Upper lobe of left lung (tissue), 4 donors: Measurements from ENCODE around the gene ATP2B2.

ENCODE experiments used
- POLR2A ChIP-seq, 4 donors: fragments of 450-650 bp; IDR thresholded peaks; one replicate each; pipeline ENCODE4 v1.5.1; 2016 to 2017; ENCODE audit warnings: antibody characterized with exemption in 4 of 4, mild to moderate bottlenecking in 2 of 4
- POLR2AphosphoS5 ChIP-seq, 2 donors: sonication (generic); formaldehyde crosslinking; IDR thresholded peaks; one replicate each; pipeline ENCODE4 v1.5.1; 2017; ENCODE audit warnings: antibody characterized with exemption in 2 of 2
- TF ChIP-seq, protein P1 (sequence below), 6 experiments: fragments of 450-650 bp in 4 of 6; fragments of 200-600 bp in 2 of 6; sonication (generic) in 2 of 6; IDR thresholded peaks; one replicate each; pipeline ENCODE4 v1.5.1; 2016 to 2019; ENCODE audit warnings: antibody characterized with exemption in 6 of 6

DNA sequence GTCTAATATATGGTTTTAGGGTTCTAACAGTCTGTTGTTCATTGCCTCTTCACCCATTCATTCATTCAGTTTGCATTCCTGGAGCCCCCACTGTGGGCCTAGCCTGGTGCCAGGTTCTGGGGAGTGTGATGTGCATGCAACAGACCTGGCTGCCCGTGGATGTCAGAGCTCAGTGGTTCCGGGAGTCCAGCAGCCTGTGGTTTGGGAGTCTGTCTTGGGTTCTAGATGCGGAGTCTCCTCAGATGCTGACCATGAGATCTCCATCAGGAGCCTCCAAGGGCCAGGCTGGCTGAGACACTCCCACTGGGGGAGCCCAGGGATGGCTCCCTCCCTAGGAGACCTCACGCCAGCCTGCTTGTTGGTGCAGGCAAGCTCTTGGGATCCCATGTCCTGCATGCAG lies 92.3 kb downstream of the ATP2B2 start:
- TF ChIP-seq POLR2AphosphoS5 (IDR thresholded peaks at IDR 0.05) (no peak), POLR2A (IDR thresholded peaks at IDR 0.05) (no peak)
- TF ChIP-seq, protein P1, sequence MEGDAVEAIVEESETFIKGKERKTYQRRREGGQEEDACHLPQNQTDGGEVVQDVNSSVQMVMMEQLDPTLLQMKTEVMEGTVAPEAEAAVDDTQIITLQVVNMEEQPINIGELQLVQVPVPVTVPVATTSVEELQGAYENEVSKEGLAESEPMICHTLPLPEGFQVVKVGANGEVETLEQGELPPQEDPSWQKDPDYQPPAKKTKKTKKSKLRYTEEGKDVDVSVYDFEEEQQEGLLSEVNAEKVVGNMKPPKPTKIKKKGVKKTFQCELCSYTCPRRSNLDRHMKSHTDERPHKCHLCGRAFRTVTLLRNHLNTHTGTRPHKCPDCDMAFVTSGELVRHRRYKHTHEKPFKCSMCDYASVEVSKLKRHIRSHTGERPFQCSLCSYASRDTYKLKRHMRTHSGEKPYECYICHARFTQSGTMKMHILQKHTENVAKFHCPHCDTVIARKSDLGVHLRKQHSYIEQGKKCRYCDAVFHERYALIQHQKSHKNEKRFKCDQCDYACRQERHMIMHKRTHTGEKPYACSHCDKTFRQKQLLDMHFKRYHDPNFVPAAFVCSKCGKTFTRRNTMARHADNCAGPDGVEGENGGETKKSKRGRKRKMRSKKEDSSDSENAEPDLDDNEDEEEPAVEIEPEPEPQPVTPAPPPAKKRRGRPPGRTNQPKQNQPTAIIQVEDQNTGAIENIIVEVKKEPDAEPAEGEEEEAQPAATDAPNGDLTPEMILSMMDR (IDR thresholded peaks at IDR 0.05): no peak
